Esophagus squamous epithelium (tissue), 4 donors: Measurements from ENCODE around the gene ECSIT.
A peak's percentile ranks its signal among the peaks of the same experiment; 100 is the strongest.

Source experiments
- CTCF ChIP-seq, 6 experiments: fragments of 450-650 bp in 4 of 6; fragments of 200-600 bp in 2 of 6; sonication (generic) in 2 of 6; IDR thresholded peaks; one replicate each; pipeline ENCODE4 v1.5.1; 2016 to 2019; ENCODE audit warnings: antibody characterized with exemption in 6 of 6, mild to moderate bottlenecking in 4 of 6, moderate library complexity in 4 of 6
- POLR2A ChIP-seq, 4 donors: fragments of 450-650 bp; IDR thresholded peaks; one replicate each; pipeline ENCODE4 v1.6.1; 2017; ENCODE audit warnings: antibody characterized with exemption in 4 of 4, mild to moderate bottlenecking in 4 of 4, moderate library complexity in 3 of 4

GRCh38 chr19:11505504-11506100, 23.3 kb downstream of the ECSIT start, which contains the start of gene ZNF653:
- TF ChIP-seq POLR2A (IDR thresholded peaks at IDR 0.05) (peak in 2 of 4 donors; percentile 37 to 51), CTCF (IDR thresholded peaks at IDR 0.05) (peak in 1 of 6 experiments; percentile 41)
